HFFc6 (cell line): Measurements from ENCODE around the gene SLC35F1. TPM values are rescaled to one million over a fixed set of nuclear protein-coding genes. Genes with fewer than 3 reads are reported as not detected.

Experiments used
- DNase-seq: peaks from one replicate; pipeline ENCODE4 v3.0.0-alpha.2; 2018
- H3K27ac Mint-ChIP-seq: 2 replicates; pipeline ENCODE4 v1.8.0; 2020; ENCODE audit warnings: mild to moderate bottlenecking, mixed read lengths
- H3K27me3 Mint-ChIP-seq: 2 replicates; pipeline ENCODE4 v1.8.0; 2021; ENCODE audit warnings: mild to moderate bottlenecking, moderate library complexity, mixed read lengths; ENCODE audit not compliant: insufficient read depth
- H3K36me3 Mint-ChIP-seq: 2 replicates; pipeline ENCODE4 v1.8.0; 2021; ENCODE audit warnings: low read depth, mixed read lengths
- H3K4me1 Mint-ChIP-seq: 2 replicates; pipeline ENCODE4 v1.8.0; 2020; ENCODE audit warnings: low read depth, mixed read lengths
- H3K4me3 Mint-ChIP-seq: 2 replicates; pipeline ENCODE4 v1.8.0; 2020; ENCODE audit warnings: mild to moderate bottlenecking, moderate library complexity, mixed read lengths
- H3K9me3 Mint-ChIP-seq: 2 replicates; pipeline ENCODE4 v1.8.0; 2020; ENCODE audit warnings: mild to moderate bottlenecking, mixed read lengths
- CTCF ChIP-seq: fragments of 200-600 bp; sonication (generic); IDR thresholded peaks from 2 replicates; pipeline ENCODE4 v1.5.0; 2021; ENCODE audit warnings: antibody characterized with exemption, mild to moderate bottlenecking
- total RNA-seq, 6 experiments: library from RNA; stranded (reverse); fragmentation: NEBNext Ultra II Directional; extraction: Animal tissue kit (Norgen Biotek cat#: 25700); gene quantifications; 2 replicates in 1 of 6; 3 replicates in 5 of 6; pipeline ENCODE4 v1.2.3, GENCODE V29; 2021

The SLC35F1 gene
- total RNA-seq, 6 experiments from 2014 or later = not detected

- Mint-ChIP-seq H3K9me3 (peaks cover 68% of the 10 kb centered on the region), H3K27ac (no peak overlapping the region), H3K4me1 (no peaks in the 10 kb centered on the region), H3K36me3 (no peaks in the 10 kb centered on the region), H3K27me3 (no peaks in the 10 kb centered on the region), H3K4me3 (no peak overlapping the region)
- no peak for DNase-seq
- no peak for TF ChIP-seq CTCF
These were observed 173.5 kb downstream of the SLC35F1 start for GRCh38 chr6:118080547-118080946.

GRCh38 chr6:118083711-118084110, 176.6 kb downstream of the SLC35F1 start:
- Mint-ChIP-seq H3K4me1 (no peaks in the 10 kb centered on the region), H3K27ac (no peak overlapping the region), H3K4me3 (no peak overlapping the region), H3K9me3 (peaks cover 68% of the 10 kb centered on the region), H3K27me3 (no peaks in the 10 kb centered on the region), H3K36me3 (no peaks in the 10 kb centered on the region)
- no peak for TF ChIP-seq CTCF
- DNase-seq = no peak

- TF ChIP-seq CTCF = no peak
- H3K4me1 Mint-ChIP-seq = no peaks in the 10 kb centered on the region
- H3K4me3 Mint-ChIP-seq = no peak overlapping the region
- H3K27ac Mint-ChIP-seq = no peak overlapping the region
- no peak for DNase-seq
- H3K9me3 Mint-ChIP-seq = peaks cover 77% of the 10 kb centered on the region
- H3K27me3 Mint-ChIP-seq = no peaks in the 10 kb centered on the region
- H3K36me3 Mint-ChIP-seq = 0 out of 2 replicates have a peak, but pooled peaks cover 2% of the 10 kb centered on the region
These were observed 178.6 kb downstream of the SLC35F1 start for GRCh38 chr6:118085665-118086064.

- H3K27ac Mint-ChIP-seq = no peak overlapping the region
- no peak for TF ChIP-seq CTCF
- H3K4me1 Mint-ChIP-seq = no peaks in the 10 kb centered on the region
- DNase-seq = no peak
- H3K27me3 Mint-ChIP-seq = no peaks in the 10 kb centered on the region
- peaks cover 78% of the 10 kb centered on the region for H3K9me3 Mint-ChIP-seq
- H3K36me3 Mint-ChIP-seq = 0 out of 2 replicates have a peak, but pooled peaks cover 5% of the 10 kb centered on the region
- H3K4me3 Mint-ChIP-seq = no peak overlapping the region
These were observed 179.1 kb downstream of the SLC35F1 start for GRCh38 chr6:118086159-118086558.

GRCh38 chr6:118092086-118092485, 185.0 kb downstream of the SLC35F1 start:
- no peak overlapping the region for H3K4me3 Mint-ChIP-seq
- no peak for TF ChIP-seq CTCF
- H3K9me3 Mint-ChIP-seq = peaks cover 60% of the 10 kb centered on the region
- no peaks in the 10 kb centered on the region for H3K27me3 Mint-ChIP-seq
- DNase-seq = no peak
- 0 out of 2 replicates have a peak, but pooled peaks cover 5% of the 10 kb centered on the region for H3K36me3 Mint-ChIP-seq
- no peak overlapping the region for H3K27ac Mint-ChIP-seq
- H3K4me1 Mint-ChIP-seq = no peaks in the 10 kb centered on the region

GRCh38 chr6:118097576-118097975, 190.5 kb downstream of the SLC35F1 start:
- no peak for TF ChIP-seq CTCF
- no peaks in the 10 kb centered on the region for H3K36me3 Mint-ChIP-seq
- H3K4me3 Mint-ChIP-seq = no peak overlapping the region
- H3K27ac Mint-ChIP-seq = no peak overlapping the region
- H3K4me1 Mint-ChIP-seq = no peaks in the 10 kb centered on the region
- H3K9me3 Mint-ChIP-seq = peaks cover 44% of the 10 kb centered on the region
- DNase-seq = no peak
- H3K27me3 Mint-ChIP-seq = no peaks in the 10 kb centered on the region
